CD4-positive, alpha-beta T cell treated with Interleukin-17A for 1 hour (primary cell): ENCODE measurements around the gene HNRNPA2B1.
"Not testable (repeated sequence)": the region's sequence is repeated elsewhere in the genome, so short reads cannot be mapped to it uniquely, and the experiment has no call there.

Source experiments
- DNase-seq: peaks from one replicate; pipeline ENCODE4 v3.0.0-alpha.2; 2020

The HNRNPA2B1 gene

DNA sequence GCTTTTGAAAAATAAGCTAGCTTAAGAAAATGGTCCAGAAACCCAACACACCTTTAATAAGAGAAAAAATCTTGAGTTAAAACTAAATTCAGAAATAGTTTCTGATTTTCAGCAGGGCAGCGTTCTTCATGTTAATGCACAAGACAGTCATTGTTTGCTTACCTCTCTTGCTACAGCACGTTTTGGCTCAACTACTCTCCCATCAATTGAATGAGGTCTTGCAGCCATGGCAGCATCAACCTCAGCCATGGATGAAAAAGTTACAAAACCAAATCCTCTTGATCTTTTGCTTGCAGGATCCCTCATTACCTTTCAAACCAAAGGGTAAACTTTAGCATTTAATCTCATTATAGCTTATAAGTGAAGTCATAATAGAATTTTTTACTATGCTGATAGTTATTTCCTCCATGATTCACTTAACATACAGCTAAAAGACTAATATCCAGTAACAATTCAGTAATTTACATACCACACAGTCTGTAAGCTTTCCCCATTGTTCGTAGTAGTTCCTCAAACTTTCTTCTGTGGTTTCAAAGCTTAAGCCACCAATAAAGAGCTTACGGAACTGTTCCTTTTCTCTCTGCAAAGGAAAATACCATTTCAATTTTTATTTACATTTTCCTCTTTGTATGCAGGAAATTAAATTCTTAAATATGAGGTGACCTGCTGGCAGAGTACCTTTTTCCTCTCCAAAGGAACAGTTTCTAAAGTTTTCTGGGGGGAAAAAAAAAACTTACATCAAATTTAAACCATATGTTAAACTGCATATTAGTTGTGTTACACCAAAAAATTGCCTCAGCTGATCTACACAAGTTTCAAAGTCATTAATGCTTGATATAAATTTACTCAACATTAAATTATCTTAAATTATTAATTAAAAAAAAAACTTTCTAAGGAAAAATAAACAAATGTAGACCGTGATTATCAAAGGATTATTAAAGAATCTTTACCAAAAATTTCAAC is 3.1 kb downstream of the HNRNPA2B1 start:
- peak; percentile 41 for DNase-seq

DNA sequence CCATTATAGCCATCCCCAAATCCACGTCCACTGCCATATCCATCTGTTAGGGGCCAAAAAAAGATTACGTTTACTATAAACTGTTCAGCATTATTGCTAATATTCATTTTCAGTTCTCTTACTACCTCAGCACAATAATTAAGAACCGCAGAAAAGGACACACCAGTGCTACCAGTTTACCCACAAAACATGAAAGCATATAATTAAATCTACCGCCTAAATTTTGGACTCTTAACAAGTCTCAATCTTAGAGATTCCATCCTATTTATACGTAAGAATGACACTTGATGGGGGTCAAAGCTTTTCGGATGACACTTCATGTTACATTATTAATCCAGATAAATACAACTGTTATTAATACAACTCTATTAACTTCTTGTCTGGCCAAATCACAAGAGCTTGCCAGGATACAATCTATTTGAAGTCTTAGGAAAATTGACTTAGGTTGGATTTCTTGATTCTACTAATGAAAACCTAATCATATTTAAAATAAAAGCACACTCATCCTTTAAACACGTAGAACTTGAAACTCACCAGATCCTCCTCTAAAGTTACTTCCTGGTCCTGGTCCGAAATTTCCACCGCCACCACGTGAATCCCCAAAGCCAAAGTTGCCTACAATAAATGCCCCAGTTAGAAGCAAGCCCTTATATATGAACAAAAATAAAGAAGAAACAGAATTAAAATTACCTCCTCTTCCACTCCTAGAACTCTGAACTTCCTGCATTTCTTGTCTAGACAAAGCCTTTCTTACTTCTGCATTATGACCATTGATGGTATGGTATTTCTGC is 4.5 kb downstream of the HNRNPA2B1 start:
- peak; percentile 30 for DNase-seq

DNA sequence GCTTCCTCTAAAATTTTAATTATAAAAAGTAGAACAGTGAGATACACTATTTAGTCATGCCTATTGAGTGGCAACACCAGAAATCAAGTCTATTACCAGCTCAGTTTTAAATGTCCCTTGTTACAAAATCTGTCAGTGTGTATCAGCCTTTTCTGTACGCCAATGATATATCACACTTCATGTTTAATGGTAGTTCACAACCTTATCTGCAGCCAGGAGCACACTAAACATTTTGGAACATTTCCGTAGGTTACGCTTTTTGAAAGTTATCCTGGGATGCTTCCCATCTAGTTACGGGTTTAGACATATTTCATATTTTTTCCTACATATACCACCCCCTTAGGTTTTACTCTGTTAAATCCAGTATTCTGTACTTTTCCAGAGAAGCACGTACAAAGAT is 5.4 kb downstream of the HNRNPA2B1 start:
- peak; percentile 36 for DNase-seq

DNA sequence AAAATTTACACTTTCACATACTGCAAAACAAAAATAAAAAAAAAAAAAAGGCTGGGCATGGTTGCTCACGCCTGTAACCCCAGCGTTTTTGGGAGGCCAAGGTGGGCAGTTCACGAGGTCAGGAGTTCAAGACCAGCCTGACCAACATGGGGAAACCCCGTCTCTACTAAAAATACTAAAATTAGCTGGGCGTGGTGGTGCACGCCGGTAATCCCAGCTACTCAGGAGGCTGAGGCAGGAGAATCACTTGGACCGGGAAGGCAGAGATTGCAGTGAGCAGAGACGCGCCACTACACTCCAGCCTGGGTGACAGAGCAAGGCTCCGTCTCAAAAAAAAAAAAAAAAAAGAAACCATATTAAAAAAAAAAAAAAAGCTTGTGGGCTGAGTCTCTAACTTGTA is 5.8 kb downstream of the HNRNPA2B1 start:
- DNase-seq = not testable (repeated sequence)

DNA sequence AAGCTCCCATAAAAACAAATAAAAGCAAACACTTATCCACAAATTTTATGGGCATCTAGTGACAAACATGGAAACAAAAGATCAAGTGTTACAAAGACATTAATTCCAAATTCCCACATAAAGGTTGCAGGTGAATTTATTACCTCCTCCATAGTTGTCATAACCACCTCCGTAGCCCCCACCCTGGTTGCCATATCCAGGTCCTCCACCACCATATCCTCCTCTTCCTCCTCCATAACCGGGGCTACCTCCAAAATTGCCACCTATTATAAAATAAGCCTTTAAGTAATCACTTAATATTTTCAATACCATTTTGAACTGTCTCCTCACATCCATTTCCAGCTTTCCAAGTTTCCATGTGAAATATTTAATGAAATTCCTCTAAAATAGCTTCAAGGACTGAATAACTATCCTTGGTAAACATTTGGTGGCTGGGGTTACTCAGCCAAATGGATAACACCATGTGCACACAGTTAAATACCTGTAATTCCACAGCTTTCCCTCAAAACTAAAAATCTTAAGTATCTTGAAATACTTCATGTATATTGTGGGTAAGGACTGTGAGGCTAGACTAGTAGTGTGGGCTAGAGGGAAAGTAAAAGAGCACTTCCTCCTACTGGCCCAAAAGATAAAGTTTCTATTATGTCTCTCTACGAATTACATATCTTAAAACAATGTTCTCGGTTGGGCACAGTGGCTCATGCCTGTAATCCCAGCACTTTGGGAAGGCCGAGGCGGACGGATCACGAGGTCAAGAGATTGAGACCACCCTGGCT is 6.9 kb downstream of the HNRNPA2B1 start:
- peak; percentile 37 for DNase-seq

DNA sequence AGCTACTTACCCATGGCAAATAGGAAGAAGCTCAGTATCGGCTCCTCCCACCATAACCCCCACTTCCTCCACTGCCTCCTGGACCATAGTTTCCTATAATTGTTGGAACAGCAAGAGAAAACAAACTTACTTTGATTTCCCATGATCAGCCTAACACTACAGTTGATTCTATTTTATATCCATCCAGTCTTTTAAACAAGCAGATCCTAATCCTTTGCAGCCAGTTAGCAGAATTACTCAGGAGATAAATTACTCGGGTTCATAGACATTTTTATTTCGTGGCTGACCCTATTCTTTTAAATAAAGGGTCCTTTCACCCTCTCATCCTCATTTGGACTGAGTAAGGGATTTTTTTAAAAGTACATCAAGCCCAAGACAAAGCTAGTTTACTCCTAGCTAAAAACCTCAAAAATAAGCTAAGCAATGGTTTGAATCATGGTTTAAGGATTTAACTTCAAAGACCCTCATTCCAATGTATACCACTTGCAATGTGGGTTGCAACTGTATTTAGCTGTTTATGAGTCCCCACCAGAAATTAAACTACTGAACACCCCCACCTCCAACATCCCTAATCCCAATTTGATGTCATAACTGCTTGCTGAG is 8.0 kb downstream of the HNRNPA2B1 start:
- DNase-seq = peak; percentile 35

DNA sequence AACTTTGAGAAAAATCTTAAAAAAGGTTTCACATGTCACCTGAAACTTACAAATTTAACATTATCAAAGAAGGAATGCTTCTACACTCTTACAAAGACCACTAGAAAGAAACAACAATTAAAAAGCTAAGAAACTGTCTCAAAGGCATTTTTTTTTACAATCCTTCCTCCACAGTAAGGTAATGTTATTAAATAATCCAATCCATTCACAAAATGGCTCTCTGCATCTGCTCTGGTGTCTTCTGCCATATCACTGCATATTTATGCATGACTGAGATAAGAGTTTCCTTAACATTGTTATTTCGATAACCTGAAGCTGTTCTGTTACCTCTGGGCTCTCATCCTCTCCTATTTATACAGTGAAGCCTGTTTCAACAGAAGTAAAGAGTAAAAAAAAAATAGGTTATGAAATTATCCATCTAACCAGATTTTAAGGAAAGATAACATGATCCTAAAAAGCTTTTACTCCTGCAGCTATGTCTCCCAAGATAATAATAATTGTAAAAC is 8.5 kb downstream of the HNRNPA2B1 start:
- DNase-seq = peak; percentile 8

DNA sequence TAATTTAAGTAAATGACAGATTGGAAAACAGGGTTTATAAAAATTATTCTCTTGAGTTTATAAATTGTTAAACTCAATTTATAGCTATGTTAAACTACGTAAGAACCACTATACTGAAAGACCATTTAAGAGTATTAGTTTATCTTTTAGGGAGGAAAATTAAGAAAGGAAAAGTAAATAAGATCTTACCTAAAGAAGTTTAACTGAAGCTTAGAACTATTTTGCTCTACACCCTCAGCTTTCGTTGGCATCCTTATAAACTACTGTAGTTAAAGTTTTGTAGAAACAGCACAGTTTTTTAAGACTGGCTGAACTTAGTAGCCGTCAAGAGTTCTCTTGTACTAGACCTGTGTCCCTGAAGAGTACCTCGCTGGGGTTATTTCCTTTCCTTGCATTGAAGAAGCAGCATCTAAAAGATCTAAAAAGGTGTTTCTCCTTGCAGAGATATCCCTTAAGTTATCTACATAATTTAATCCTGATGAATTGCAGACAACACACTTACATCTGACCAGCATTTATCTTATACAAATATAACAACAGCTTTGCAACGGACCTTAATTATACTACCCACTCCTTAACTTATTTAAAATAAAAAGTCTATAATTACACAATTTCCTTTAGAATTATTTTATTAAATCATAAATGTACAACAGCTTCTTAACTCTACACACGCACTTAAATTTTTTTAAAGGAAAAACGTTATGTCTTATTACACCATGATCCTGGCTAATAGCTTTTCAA is 9.1 kb downstream of the HNRNPA2B1 start:
- DNase-seq = peak; percentile 24

DNA sequence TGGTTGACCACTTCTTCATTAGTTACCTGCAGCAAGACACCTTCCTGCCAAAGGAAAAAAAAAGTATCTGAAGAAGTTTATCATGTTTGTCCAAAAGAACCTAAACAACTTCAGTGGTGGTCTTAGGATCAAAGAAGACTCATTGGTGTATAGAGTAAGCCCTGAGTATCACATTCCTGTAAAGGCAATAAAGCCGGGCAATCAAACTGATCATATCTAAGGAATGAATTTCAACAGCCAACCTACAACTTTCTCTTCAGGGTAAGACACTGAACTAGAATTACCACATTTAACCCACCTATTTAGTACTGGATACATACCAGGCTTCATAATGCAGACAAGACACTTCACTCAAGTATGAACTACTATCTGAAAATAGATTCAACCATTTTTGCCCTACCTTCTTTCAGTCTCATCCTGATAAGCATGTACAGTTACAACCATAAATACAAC is 10.1 kb downstream of the HNRNPA2B1 start:
- peak; percentile 41 for DNase-seq

DNA sequence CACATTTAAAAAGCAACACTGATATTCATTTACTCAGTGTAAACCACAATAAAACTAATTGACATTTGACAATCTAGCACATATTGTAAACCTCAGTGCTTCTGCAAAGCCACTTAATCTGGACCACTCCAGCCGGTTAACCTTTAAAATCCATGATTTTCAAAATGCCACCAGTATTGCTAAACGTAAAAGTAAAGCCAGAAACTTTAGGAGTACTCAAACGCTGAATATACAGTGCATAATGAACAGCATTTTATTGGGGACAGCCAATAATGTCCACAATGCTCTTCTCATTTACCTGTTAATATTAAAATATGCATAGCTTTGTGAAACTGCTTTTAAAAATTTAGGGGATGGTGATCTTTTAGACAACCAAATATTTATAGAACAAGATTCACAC is 10.8 kb downstream of the HNRNPA2B1 start:
- peak; percentile 33 for DNase-seq

DNA sequence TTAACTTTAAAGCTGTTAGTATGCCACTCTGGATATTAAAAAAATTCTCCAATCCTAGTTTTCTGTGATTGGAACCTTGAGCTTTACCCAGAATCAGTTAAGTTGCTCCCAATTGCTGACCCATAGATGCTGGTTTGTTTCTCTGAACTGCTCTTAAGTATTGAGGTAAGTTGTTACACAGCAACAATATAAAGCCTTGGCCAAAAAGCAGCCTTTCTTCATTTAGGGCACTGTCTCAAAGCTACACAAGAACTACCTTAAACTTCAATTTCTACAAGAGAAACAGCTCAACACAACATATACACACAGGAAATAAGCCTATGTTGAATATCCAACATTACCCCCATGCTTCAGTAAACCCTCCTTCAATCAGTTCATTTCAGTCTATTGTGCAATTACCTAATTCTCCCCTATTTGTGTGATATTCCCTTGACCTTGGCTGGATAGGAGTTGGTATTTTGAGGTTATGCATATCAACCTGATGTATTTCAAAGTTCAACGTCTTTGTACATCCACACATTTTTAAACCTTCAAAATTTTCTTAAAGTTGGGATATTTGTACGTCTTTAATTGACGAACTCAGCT is 11.5 kb downstream of the HNRNPA2B1 start:
- peak; percentile 54 for DNase-seq

DNA sequence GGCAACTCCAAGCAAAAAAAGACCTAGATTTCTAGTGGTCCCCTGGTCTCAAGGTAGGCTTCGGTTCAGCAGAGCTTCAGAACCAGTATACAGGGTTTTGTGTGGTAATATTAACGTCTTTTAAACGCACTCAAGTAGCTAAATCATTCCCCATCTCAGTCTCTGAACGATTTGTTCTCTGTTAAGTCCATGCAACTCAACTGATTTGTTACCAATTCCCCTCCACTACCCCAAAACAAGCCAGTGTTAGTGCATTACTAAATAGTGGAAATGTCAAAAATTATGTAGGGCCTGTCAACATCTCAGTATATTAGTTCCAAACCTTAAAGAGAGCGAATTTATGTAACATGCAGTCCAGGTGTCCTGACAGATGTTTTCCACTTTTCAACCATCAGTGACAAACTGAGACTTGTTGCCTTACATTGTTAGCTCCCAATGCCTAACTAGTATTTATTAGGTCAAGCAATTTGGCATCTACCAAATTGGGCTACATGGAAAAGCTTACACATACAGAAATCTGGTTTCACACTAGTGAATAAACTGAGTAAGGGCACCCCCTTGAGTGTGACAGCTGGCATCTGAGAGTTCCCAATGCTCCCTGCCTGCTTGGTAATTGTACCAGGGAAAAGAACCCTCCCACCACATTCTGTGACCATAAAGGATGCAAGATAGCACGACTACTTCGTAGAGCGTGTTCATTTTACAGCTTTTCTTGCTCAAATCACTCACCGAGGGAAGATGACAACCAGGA is 12.2 kb downstream of the HNRNPA2B1 start:
- peak; percentile 57 for DNase-seq

DNA sequence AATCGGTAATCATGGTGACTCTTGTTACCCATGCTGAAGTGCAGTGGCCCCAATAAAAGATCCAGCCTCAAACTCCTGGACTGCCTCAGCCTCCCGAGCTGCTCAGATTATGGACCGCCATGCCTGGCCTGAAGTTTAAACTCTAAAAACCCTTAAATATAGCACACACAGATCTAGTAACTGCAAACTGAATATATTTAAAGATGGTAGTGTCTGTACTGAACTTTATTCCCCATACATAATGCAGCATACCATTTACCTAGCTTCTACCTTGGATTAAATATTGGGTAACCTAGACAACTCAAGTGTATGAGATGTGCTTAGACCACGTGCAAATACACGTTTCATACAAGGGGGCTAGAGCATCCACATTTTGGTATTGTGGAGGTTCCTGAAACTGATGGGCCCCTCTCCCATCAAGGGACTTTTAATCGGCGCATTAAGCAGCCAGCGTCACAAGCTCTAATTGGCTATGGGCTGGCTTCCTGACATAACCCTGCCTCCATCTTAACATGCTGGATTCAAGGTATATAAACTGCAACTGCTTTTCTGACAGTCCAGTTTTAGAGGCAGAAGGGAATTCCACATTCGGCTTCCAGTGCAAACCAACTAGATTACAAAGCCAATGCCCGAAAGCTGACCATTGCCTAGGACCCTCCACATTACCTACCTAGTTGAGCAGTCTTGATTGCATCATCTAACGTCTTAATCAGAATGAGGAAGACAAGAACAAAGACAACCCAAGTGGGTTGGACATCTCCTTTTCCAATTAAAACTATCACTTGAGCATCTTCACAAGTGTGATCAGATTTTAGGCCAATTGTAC is 13.0 kb downstream of the HNRNPA2B1 start:
- peak; percentile 63 for DNase-seq

DNA sequence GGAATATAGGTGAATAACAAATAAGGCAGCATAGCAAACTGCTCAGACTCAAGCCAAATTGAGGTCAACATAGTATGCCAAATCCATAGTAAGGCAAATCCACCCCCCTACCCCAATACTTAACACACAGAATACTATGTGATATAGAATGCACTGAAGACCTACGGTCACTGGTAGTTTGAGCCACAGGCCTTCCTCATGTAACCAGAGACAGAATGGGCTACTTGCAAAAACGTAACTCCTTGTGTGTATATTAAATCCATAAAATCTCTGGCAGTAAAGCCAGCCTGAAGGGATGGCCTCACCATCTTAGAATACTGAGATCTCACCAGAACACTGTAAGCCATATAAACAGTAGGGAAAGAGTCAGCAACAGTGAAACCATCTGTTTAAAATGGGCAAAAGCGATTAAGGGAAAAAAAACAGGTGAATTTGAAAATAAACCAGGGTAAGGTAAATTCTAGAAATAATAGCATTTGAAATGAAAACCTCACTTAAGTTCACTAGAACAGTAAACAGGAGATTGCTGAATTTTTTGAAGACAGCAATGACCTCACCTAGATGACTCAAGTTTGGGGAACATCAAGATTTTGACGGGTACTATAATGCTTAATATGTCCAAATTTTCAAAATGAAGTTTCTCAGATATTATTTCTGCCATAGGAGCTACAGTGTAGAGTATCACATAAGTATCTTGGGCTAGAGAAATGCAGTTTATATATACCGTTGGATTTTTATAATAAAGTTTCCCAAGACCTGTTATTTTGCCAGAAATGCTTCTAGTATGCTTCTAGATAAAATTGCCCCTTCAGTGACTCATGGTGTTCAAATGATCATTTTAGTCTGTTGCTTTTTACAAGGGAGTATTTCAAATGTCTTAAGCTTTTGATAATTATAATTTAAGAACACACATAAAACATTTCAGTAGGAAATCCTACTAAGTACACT is 13.9 kb downstream of the HNRNPA2B1 start:
- DNase-seq = peak; percentile 46

DNA sequence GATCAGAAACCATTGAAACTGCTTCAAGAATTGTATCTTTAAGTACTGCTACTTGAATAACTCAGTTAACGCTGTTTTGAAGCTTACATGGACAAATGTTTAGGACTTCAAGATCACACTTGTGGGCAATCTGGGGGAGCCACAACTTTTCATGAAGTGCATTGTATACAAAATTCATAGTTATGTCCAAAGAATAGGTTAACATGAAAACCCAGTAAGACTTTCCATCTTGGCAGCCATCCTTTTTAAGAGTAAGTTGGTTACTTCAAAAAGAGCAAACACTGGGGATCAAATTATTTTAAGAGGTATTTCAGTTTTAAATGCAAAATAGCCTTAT is 14.7 kb downstream of the HNRNPA2B1 start:
- DNase-seq = no peak

DNA sequence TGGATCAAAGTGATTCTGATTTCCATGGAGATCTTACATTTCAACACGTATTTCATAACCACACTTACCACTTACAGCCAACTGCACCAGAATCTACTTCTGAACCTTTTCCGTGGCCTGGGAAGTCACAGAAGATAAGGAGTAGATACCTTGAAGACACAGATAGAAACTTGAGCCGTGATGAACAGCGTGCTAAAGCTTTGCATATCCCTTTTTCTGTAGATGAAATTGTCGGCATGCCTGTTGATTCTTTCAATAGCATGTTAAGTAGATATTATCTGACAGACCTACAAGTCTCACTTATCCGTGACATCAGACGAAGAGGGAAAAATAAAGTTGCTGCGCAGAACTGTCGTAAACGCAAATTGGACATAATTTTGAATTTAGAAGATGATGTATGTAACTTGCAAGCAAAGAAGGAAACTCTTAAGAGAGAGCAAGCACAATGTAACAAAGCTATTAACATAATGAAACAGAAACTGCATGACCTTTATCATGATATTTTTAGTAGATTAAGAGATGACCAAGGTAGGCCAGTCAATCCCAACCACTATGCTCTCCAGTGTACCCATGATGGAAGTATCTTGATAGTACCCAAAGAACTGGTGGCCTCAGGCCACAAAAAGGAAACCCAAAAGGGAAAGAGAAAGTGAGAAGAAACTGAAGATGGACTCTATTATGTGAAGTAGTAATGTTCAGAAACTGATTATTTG is 15.3 kb downstream of the HNRNPA2B1 start:
- peak; percentile 62 for DNase-seq

DNA sequence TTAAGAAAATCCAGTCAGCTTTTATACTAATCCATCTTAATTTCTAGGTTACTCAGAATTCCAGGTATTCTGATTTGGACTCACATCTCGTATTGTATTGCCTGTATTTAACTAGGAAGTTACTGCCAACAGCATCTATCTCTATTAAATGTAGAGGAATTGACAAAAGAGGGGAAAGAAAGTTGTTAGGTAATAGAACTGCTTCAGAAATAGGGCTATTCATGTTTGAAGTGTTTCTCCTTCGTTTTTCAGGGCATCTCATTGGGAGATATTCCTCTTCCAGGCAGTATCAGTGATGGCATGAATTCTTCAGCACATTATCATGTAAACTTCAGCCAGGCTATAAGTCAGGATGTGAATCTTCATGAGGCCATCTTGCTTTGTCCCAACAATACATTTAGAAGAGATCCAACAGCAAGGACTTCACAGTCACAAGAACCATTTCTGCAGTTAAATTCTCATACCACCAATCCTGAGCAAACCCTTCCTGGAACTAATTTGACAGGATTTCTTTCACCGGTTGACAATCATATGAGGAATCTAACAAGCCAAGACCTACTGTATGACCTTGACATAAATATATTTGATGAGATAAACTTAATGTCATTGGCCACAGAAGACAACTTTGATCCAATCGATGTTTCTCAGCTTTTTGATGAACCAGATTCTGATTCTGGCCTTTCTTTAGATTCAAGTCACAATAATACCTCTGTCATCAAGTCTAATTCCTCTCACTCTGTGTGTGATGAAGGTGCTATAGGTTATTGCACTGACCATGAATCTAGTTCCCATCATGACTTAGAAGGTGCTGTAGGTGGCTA is 16.1 kb downstream of the HNRNPA2B1 start:
- DNase-seq = peak; percentile 61
